Effector memory CD8-positive, alpha-beta T cell (primary cell): ENCODE data around the gene NOP9.

Source experiments
- ATAC-seq: fragments of 150-1000 bp; cut with Tn5 transposase; replicated peaks from 2 replicates; pipeline ENCODE4 v1.10.0; 2021; ENCODE audit warnings: mild to moderate bottlenecking, moderate library complexity
- DNase-seq, 3 experiments: peaks; one replicate each; pipeline ENCODE4 v3.0.0; 2021
- H3K27ac Mint-ChIP-seq, 2 donors: one replicate each; pipeline ENCODE4 v1.8.0; 2022; ENCODE audit warnings: mild to moderate bottlenecking in 2 of 2, mixed read lengths in 2 of 2, moderate library complexity in 2 of 2
- H3K27me3 Mint-ChIP-seq, 2 donors: one replicate each; pipeline ENCODE4 v1.8.0; 2022; ENCODE audit warnings: mixed read lengths in 2 of 2
- H3K36me3 Mint-ChIP-seq: one replicate; pipeline ENCODE4 v1.8.0; 2022; ENCODE audit warnings: mild to moderate bottlenecking, moderate library complexity, mixed read lengths; ENCODE audit not compliant: insufficient read depth
- H3K4me1 Mint-ChIP-seq, 2 donors: one replicate each; pipeline ENCODE4 v1.8.0; 2022; ENCODE audit warnings: low read depth in 2 of 2, mixed read lengths in 2 of 2
- H3K4me3 Mint-ChIP-seq, 2 donors: one replicate each; pipeline ENCODE4 v1.8.0; 2022; ENCODE audit warnings: mild to moderate bottlenecking in 2 of 2, mixed read lengths in 2 of 2, moderate library complexity in 2 of 2
- H3K9me3 Mint-ChIP-seq, 2 donors: one replicate each; pipeline ENCODE4 v1.8.0; 2022; ENCODE audit warnings: mixed read lengths in 2 of 2
- total RNA-seq, 9 experiments: gene quantifications; one replicate each; lab custom pipeline; 2026; lab: John Stamatoyannopoulos, UW

NOP9 gene, protein sequence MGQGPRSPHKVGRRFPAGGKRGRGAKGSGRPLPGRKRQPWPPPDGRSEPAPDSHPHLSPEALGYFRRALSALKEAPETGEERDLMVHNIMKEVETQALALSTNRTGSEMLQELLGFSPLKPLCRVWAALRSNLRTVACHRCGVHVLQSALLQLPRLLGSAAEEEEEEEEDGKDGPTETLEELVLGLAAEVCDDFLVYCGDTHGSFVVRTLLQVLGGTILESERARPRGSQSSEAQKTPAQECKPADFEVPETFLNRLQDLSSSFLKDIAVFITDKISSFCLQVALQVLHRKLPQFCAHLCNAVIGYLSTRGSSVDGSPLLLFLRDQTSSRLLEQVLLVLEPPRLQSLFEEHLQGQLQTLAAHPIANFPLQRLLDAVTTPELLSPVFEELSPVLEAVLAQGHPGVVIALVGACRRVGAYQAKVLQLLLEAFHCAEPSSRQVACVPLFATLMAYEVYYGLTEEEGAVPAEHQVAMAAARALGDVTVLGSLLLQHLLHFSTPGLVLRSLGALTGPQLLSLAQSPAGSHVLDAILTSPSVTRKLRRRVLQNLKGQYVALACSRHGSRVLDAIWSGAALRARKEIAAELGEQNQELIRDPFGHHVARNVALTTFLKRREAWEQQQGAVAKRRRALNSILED
- 69.2 to 171 (median 89.5) reads per million in 9 experiments for total RNA-seq

GRCh38 chr14:24299255-24300191 is at the start of gene NOP9, which contains the start of gene DHRS1:
TSS of gene NOP9 (plus strand) at chr14:24299850. CDS start at chr14:24299955, 105 bp downstream.
TSS of gene DHRS1 (minus strand) at chr14:24299780. CDS start at chr14:24299106, 674 bp downstream.
- ATAC-seq (peak; percentile 82), DNase-seq (peak; percentile 93 to 95 (median 93))
- peaks cover 33 to 51% of the 10 kb centered on the region in 2 donors for H3K4me1 Mint-ChIP-seq
- peak within 1 kb of the TSS; percentile 89 to 91 for H3K4me3 Mint-ChIP-seq
- H3K27ac Mint-ChIP-seq, result peak within 1 kb of the TSS; percentile 91 to 96
- H3K36me3 Mint-ChIP-seq, result peaks cover 50% of the 10 kb centered on the region
- no peaks in the 10 kb centered on the region for H3K27me3 Mint-ChIP-seq
- no peaks in the 10 kb centered on the region for H3K9me3 Mint-ChIP-seq

DNA sequence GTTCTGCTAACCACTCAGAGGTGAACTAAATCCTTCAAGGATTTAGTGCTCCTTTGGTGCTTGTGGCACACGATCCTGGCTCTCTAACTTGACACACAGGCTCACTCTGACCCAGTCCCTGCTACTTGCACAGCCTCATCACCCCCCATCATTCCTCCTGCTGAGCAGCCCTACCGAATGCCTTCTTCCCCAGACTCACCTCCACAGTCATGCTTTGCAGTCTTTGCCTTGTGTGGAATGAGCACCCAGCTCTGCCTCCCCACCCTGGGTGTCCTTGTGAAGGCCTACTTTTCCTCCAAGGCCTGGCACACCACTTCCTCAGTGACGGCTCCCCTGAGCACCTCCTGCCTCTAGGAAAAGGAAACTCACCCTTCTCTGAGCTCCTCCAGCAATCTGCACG is 49.3 kb upstream of the NOP9 start:
- peaks cover 11 to 17% of the 10 kb centered on the region in 2 donors for H3K4me1 Mint-ChIP-seq
- DNase-seq (no peak), ATAC-seq (no peak)
- H3K27ac Mint-ChIP-seq, result peak overlapping the region; percentile 21 to 68
- H3K9me3 Mint-ChIP-seq, result no peaks in the 10 kb centered on the region
- H3K4me3 Mint-ChIP-seq, result peak overlapping the region in 1 of 2 donors; percentile 3
- H3K36me3 Mint-ChIP-seq, result peaks cover 3% of the 10 kb centered on the region
- no peaks in the 10 kb centered on the region for H3K27me3 Mint-ChIP-seq

GRCh38 chr14:24251880-24252288 is 47.8 kb upstream of the NOP9 start:
- H3K36me3 Mint-ChIP-seq, result peaks cover 3% of the 10 kb centered on the region
- DNase-seq, result no peak
- no peak for ATAC-seq
- H3K27ac Mint-ChIP-seq, result peak overlapping the region in 1 of 2 donors; percentile 9
- no peaks in the 10 kb centered on the region for H3K27me3 Mint-ChIP-seq
- H3K4me3 Mint-ChIP-seq, result no peak overlapping the region
- peaks cover 10 to 15% of the 10 kb centered on the region in 2 donors for H3K4me1 Mint-ChIP-seq
- H3K9me3 Mint-ChIP-seq, result no peaks in the 10 kb centered on the region

GRCh38 chr14:24252289-24253124 is 47.1 kb upstream of the NOP9 start:
- Mint-ChIP-seq H3K4me1 (peaks cover 6 to 11% of the 10 kb centered on the region in 2 donors), H3K27me3 (no peaks in the 10 kb centered on the region), H3K36me3 (peaks cover 3% of the 10 kb centered on the region), H3K27ac (no peak overlapping the region), H3K4me3 (no peak overlapping the region), H3K9me3 (no peaks in the 10 kb centered on the region)
- ATAC-seq (no peak), DNase-seq (no peak)

- Mint-ChIP-seq H3K4me3 (no peak overlapping the region), H3K27ac (no peak overlapping the region), H3K27me3 (no peaks in the 10 kb centered on the region), H3K4me1 (peaks cover 0 to 4% of the 10 kb centered on the region in 2 donors), H3K9me3 (no peaks in the 10 kb centered on the region), H3K36me3 (peaks cover 3% of the 10 kb centered on the region)
- ATAC-seq (no peak), DNase-seq (no peak)
These were observed 45.7 kb upstream of the NOP9 start for GRCh38 chr14:24253936-24254335.

DNA sequence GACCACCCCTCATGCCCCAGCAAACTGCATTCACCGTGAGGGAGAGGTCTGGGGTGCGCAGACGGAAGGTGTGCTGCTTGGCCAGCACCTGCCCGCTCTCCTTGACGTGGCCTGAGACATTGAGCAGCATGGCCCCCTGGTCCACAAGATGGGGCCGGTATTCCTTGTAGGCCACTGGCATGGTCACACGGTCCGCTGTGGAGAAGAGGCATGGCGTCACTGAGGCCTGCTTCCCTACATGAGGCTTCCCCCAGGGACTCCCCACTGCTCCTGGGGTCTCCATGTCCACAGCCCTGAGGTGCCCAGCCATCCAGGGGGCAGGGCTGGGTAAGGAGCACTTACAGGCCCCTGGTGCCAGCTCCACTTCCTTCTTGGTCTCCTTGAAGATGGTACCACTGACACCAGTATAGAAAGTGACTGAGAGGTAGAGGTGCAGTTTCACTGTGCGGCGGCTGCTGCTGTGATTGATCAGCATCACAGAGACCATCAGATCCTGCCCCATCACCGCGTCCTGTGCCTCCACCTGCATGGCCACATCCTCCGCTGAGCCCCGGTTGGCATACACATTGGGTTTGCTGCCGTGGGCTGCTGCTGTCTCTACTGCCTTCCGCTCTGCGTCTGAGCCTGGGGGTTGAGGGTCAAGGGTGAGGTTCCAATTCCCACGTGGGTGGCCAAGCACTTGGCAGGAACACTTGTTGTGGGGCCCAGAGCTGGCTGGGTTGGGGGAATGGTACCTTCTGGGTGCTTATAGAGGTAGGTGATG is 44.8 kb upstream of the NOP9 start:
- no peak overlapping the region for H3K27ac Mint-ChIP-seq
- H3K36me3 Mint-ChIP-seq, result peaks cover 3% of the 10 kb centered on the region
- DNase-seq, result no peak

DNA sequence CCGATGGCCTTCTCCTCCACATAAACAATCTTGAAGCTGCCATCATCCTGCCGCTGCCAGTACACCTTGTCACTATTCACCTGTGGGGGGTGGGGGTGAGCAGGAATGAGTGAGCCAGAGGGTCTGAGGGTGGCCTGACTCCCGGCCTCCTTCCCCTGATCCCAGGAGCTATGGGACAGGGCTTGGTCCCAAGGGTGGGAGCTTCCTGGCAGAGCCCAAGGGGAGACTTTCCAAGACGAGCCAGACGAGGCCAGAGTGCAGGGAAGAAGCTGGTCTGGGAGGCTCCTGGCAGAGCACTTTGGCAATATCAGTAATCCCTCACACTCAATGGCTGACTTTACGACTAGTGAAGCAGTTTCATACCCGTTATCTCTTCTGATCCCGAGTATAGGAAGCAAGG is 44.2 kb upstream of the NOP9 start:
- ATAC-seq (no peak), DNase-seq (no peak)
- no peaks in the 10 kb centered on the region for H3K9me3 Mint-ChIP-seq
- H3K27ac Mint-ChIP-seq, result no peak overlapping the region
- no peaks in the 10 kb centered on the region for H3K27me3 Mint-ChIP-seq
- H3K4me3 Mint-ChIP-seq, result no peak overlapping the region
- H3K4me1 Mint-ChIP-seq, result no peaks in the 10 kb centered on the region
- peaks cover 3% of the 10 kb centered on the region for H3K36me3 Mint-ChIP-seq

More for the DNA sequence above, 44.8 kb upstream of the NOP9 start:
- no peaks in the 10 kb centered on the region for H3K9me3 Mint-ChIP-seq
- no peak overlapping the region for H3K4me3 Mint-ChIP-seq
- peaks cover 0 to 4% of the 10 kb centered on the region in 2 donors for H3K4me1 Mint-ChIP-seq
- H3K27me3 Mint-ChIP-seq, result no peaks in the 10 kb centered on the region
- ATAC-seq, result no peak

DNA sequence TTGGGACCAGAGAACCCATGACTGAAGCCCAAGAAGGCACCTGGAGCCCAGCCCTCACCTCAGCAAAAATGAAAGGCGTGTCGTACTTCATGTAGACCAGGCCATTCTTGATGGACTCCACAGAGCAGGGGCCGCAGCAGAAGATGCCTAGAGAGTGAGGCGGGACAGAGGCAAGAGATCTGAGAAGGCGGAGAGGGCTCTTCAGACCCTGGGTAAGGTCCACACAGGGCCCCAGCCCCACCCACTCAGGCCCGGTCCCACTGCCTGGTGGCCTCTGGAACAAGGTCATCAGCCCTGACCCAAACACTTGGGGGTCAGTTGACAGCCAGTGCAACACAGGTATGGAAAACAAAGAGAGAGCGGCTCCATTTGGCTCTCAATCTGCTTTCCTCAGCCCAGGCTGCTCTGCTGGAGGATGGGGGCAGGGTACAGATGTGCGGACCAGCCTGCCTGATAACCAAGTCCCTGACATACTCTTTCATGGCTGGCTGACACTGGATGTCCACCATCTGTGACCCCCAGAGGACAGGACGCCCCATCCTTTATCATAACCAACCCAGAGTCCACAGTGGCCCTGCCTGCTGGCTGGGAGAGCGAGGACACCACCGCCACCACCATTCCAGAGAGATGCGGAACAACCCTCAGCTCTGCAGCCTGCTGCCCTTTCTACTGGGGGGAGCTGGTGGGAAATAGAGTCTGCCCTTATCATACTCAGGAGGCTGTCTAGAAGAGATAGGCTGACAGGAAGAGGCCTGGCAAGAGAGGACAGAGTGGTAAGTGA is 43.5 kb upstream of the NOP9 start:
- Mint-ChIP-seq H3K4me3 (no peak overlapping the region), H3K4me1 (no peaks in the 10 kb centered on the region), H3K27me3 (no peaks in the 10 kb centered on the region), H3K36me3 (no peaks in the 10 kb centered on the region), H3K27ac (no peak overlapping the region), H3K9me3 (no peaks in the 10 kb centered on the region)
- no peak for ATAC-seq
- no peak for DNase-seq

- Mint-ChIP-seq H3K9me3 (no peaks in the 10 kb centered on the region), H3K27me3 (no peaks in the 10 kb centered on the region), H3K4me3 (no peak overlapping the region), H3K4me1 (no peaks in the 10 kb centered on the region), H3K27ac (no peak overlapping the region), H3K36me3 (no peaks in the 10 kb centered on the region)
- ATAC-seq (no peak), DNase-seq (no peak)
These were observed 42.7 kb upstream of the NOP9 start for GRCh38 chr14:24256960-24257359.

DNA sequence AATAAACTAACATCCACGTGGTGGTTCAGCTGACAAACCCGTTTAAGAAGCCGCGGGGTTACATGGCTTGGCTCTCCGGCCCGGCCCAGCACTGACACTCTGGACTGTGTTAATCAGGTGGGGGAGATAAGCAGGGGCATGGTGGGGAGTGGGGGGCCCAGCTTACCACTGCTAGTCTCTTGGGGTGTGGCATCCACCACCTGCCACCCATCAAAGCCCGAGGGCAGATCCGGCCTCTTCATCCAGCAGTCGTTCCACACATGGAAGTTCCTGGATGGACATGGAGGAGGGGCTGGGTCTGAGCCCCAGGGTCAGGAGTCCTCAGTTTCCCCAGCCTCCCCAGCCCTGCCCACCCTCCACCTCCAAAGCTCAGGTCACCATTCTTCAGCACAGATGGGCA is 41.5 kb upstream of the NOP9 start:
- no peaks in the 10 kb centered on the region for H3K9me3 Mint-ChIP-seq
- no peak overlapping the region for H3K4me3 Mint-ChIP-seq
- DNase-seq (no peak), ATAC-seq (no peak)
- H3K27me3 Mint-ChIP-seq, result no peaks in the 10 kb centered on the region
- peaks cover 4% of the 10 kb centered on the region for H3K36me3 Mint-ChIP-seq
- no peaks in the 10 kb centered on the region for H3K4me1 Mint-ChIP-seq
- no peak overlapping the region for H3K27ac Mint-ChIP-seq

DNA sequence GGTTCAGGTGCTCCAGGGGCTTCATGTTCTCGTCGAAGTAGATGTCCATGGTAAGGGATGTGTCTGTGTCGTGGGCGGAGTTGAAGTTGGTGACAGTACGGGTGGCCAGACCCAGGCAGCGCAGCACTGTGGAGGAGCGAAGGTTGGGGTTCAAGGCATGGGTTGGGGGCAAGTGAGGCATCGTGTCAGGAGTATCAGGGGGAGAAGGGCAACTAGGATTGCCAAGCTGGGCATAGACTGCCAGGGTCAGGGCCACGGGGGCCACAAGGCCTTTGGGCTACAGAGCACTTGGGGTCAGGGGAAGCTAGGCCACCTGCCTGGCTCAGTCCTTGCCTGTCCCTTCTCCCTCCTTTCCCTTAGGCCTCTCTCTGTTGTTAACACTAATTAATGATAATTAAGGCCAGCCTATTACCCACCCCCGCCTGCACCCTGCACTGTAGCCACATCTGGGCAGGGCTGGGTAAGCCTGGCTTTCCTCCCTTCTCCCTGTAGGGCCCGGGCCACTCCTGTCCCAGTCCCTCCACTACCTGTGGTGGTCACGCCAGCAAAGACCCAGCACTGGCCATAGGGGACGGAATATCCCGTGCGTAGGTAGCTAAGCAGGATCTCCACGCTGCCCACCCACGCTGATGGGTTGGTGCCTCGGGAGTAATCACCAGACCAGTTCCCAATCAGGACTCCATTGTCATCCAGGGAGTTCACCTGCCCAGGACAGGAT is 40.9 kb upstream of the NOP9 start:
- H3K27ac Mint-ChIP-seq, result no peak overlapping the region
- H3K4me3 Mint-ChIP-seq, result no peak overlapping the region
- no peak for DNase-seq
- H3K27me3 Mint-ChIP-seq, result no peaks in the 10 kb centered on the region
- ATAC-seq, result no peak
- no peaks in the 10 kb centered on the region for H3K4me1 Mint-ChIP-seq
- H3K9me3 Mint-ChIP-seq, result no peaks in the 10 kb centered on the region
- H3K36me3 Mint-ChIP-seq, result peaks cover 4% of the 10 kb centered on the region
